HEK293 (cell line): ENCODE measurements around the gene GLT1D1.

ENCODE experiments used
- ZFHX2 ChIP-seq: fragments of 450-650 bp; formaldehyde crosslinking; conservative IDR thresholded peaks from 2 replicates; pipeline ENCODE4 v1.5.1; 2016; ENCODE audit warnings: missing biosample characterization, missing genetic modification characterization
- ZFP37 ChIP-seq: fragments of 450-650 bp; formaldehyde crosslinking; IDR thresholded peaks from 2 replicates; pipeline ENCODE4 v1.5.1; 2016; ENCODE audit warnings: missing biosample characterization, missing genetic modification characterization
- ZNF214 ChIP-seq: fragments of 450-650 bp; formaldehyde crosslinking; IDR thresholded peaks from 2 replicates; pipeline ENCODE4 v1.5.1; 2017; ENCODE audit warnings: missing biosample characterization, mild to moderate bottlenecking, missing genetic modification characterization, borderline replicate concordance
- ZNF274 ChIP-seq, 2 experiments: fragments of 200-500 bp in 1 of 2; fragments of 450-650 bp in 1 of 2; sonication (Bioruptor generic) in 1 of 2; formaldehyde crosslinking in 1 of 2; IDR thresholded peaks; 2 replicates each; pipeline versions ENCODE4 v1.5.1 to v1.6.1; 2014 to 2016; ENCODE audit warnings: borderline replicate concordance in 1 of 2, inconsistent platforms in 1 of 2, low read length in 1 of 2, missing biosample characterization in 1 of 2, missing genetic modification characterization in 1 of 2
- ZNF629 ChIP-seq: fragments of 450-650 bp; formaldehyde crosslinking; IDR thresholded peaks from 2 replicates; pipeline ENCODE4 v1.5.1; 2017; ENCODE audit warnings: missing biosample characterization, missing genetic modification characterization
- TF ChIP-seq, protein P1 (sequence below): fragments of 450-650 bp; formaldehyde crosslinking; IDR thresholded peaks from 2 replicates; pipeline ENCODE4 v1.5.1; 2016; ENCODE audit warnings: missing biosample characterization, missing genetic modification characterization

DNA sequence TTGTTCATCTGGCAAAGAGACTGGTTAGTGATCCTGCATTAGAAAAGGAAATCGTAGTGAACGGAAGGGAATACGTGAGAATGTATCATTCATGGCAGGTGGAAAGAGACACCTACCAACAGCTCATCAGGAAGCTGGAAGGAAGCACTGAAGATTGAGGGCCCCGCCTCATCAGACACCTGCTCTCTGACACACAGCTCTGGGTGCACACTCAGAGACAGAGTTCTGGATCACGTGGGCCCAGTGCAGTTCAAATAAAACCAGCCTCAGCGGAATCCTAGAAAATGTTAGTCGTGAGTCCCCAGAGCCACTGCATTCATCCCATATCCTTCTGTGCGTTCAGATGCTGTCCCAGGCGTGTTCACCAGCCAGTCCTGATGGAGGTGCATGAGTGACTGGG is 129.7 kb downstream of the GLT1D1 start:
- TF ChIP-seq ZNF214 (tag by site-specific recombination) (no peak), ZNF274 (IDR thresholded peaks at IDR 0.05; ENCODE audit: low read length) (no peak), ZNF274 (tag by site-specific recombination; IDR thresholded peaks at IDR 0.05; ENCODE audit: borderline replicate concordance) (no peak), ZFHX2 (tag by site-specific recombination) (no peak), ZFP37 (tag by site-specific recombination) (no peak), ZNF629 (tag by site-specific recombination) (no peak)
- TF ChIP-seq, protein P1, sequence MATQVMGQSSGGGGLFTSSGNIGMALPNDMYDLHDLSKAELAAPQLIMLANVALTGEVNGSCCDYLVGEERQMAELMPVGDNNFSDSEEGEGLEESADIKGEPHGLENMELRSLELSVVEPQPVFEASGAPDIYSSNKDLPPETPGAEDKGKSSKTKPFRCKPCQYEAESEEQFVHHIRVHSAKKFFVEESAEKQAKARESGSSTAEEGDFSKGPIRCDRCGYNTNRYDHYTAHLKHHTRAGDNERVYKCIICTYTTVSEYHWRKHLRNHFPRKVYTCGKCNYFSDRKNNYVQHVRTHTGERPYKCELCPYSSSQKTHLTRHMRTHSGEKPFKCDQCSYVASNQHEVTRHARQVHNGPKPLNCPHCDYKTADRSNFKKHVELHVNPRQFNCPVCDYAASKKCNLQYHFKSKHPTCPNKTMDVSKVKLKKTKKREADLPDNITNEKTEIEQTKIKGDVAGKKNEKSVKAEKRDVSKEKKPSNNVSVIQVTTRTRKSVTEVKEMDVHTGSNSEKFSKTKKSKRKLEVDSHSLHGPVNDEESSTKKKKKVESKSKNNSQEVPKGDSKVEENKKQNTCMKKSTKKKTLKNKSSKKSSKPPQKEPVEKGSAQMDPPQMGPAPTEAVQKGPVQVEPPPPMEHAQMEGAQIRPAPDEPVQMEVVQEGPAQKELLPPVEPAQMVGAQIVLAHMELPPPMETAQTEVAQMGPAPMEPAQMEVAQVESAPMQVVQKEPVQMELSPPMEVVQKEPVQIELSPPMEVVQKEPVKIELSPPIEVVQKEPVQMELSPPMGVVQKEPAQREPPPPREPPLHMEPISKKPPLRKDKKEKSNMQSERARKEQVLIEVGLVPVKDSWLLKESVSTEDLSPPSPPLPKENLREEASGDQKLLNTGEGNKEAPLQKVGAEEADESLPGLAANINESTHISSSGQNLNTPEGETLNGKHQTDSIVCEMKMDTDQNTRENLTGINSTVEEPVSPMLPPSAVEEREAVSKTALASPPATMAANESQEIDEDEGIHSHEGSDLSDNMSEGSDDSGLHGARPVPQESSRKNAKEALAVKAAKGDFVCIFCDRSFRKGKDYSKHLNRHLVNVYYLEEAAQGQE (tag by site-specific recombination) = no peak
